Ovary (tissue), 3 donors: Measurements from ENCODE around the gene UGGT2.

ENCODE experiments used
- CTCF ChIP-seq, 3 donors: fragments of 450-650 bp in 2 of 3; fragments of 200-600 bp in 1 of 3; IDR thresholded peaks; one replicate each; pipeline versions ENCODE4 v1.5.1 to v1.8.0; 2016 to 2022; ENCODE audit warnings: antibody characterized with exemption in 3 of 3, mild to moderate bottlenecking in 1 of 3
- EP300 ChIP-seq: sonication (generic); formaldehyde crosslinking; IDR thresholded peaks from one replicate; pipeline ENCODE4 v1.6.1; 2017; ENCODE audit warnings: antibody characterized with exemption
- POLR2A ChIP-seq: fragments of 450-650 bp; IDR thresholded peaks from one replicate; pipeline ENCODE4 v1.6.1; 2017; ENCODE audit warnings: antibody characterized with exemption, mild to moderate bottlenecking, moderate library complexity
- donor health status: DM: no; HTN: no; CAD: no.

GRCh38 chr13:95783747-95784146 is 269.5 kb downstream of the UGGT2 start:
- TF ChIP-seq CTCF (IDR thresholded peaks at IDR 0.05) (no peak), POLR2A (no peak), EP300 (no peak)
